Neural progenitor cell (in vitro differentiated cells): ENCODE results near the gene PPP1R9B. TPM values are rescaled to one million over a fixed set of nuclear protein-coding genes. Genes with fewer than 3 reads are reported as not detected.

ENCODE experiments used
- DNase-seq: peaks from one replicate; pipeline ENCODE4 v3.0.0-alpha.2; 2016; ENCODE audit warnings: low spot score
- H2AFZ ChIP-seq: fragments of 200-600 bp; sonication (generic); replicated peaks from 2 replicates; pipeline ENCODE4 v1.6.1; 2016; ENCODE audit warnings: antibody characterized with exemption
- H3F3A ChIP-seq: fragments of 200-600 bp; sonication (generic); 2 replicates; pipeline ENCODE4 v1.6.1; 2016; ENCODE audit warnings: antibody characterized with exemption, low read depth
- H3K27ac ChIP-seq: fragments of 200-600 bp; sonication (generic); 2 replicates; pipeline ENCODE4 v1.5.1; 2016; ENCODE audit warnings: mild to moderate bottlenecking
- H3K27me3 ChIP-seq: fragments of 200-600 bp; sonication (generic); 2 replicates; pipeline ENCODE4 v1.6.1; 2016; ENCODE audit warnings: mild to moderate bottlenecking, moderate library complexity
- H3K36me3 ChIP-seq: fragments of 200-600 bp; sonication (generic); 2 replicates; pipeline ENCODE4 v1.5.1; 2016
- H3K4me1 ChIP-seq: fragments of 200-600 bp; sonication (generic); 2 replicates; pipeline ENCODE4 v1.6.1; 2016; ENCODE audit warnings: mixed run types
- H3K4me2 ChIP-seq: fragments of 200-600 bp; sonication (generic); 2 replicates; pipeline ENCODE4 v1.6.1; 2016
- H3K4me3 ChIP-seq: fragments of 200-600 bp; sonication (generic); 2 replicates; pipeline ENCODE4 v1.5.1; 2016
- H3K79me2 ChIP-seq: fragments of 200-600 bp; sonication (generic); 2 replicates; pipeline ENCODE4 v1.6.1; 2016; ENCODE audit warnings: low read depth
- H3K9ac ChIP-seq: fragments of 200-600 bp; sonication (generic); 2 replicates; pipeline ENCODE4 v1.6.1; 2016
- H3K9me3 ChIP-seq: fragments of 200-600 bp; sonication (generic); 2 replicates; pipeline ENCODE4 v1.5.1; 2016; ENCODE audit warnings: low read depth
- H4K20me1 ChIP-seq: fragments of 200-600 bp; sonication (generic); 2 replicates; pipeline ENCODE4 v1.6.1; 2016; ENCODE audit warnings: low read depth
- H3K27ac Mint-ChIP-seq: 3 replicates; pipeline ENCODE4 v1.8.0; 2021; ENCODE audit warnings: mixed read lengths
- H3K27me3 Mint-ChIP-seq: 2 replicates; pipeline ENCODE4 v1.8.0; 2022; ENCODE audit warnings: low read depth, mild to moderate bottlenecking, inconsistent platforms, moderate library complexity, mixed read lengths; ENCODE audit not compliant: insufficient read depth
- H3K36me3 Mint-ChIP-seq: 3 replicates; pipeline ENCODE4 v1.8.0; 2021; ENCODE audit warnings: mixed read lengths
- H3K4me1 Mint-ChIP-seq: 3 replicates; pipeline ENCODE4 v1.8.0; 2021; ENCODE audit warnings: mixed read lengths
- H3K4me3 Mint-ChIP-seq: 3 replicates; pipeline ENCODE4 v1.8.0; 2021; ENCODE audit warnings: mild to moderate bottlenecking, moderate library complexity, mixed read lengths
- H3K9me3 Mint-ChIP-seq: 3 replicates; pipeline ENCODE4 v1.8.0; 2020; ENCODE audit warnings: mixed read lengths
- EZH2 ChIP-seq: fragments of 200-600 bp; sonication (generic); IDR thresholded peaks from 2 replicates; pipeline ENCODE4 v1.6.1; 2017; ENCODE audit warnings: antibody characterized with exemption, mild to moderate bottlenecking, moderate library complexity
- EZH2phosphoT487 ChIP-seq: fragments of 200-600 bp; sonication (generic); IDR thresholded peaks from 2 replicates; pipeline ENCODE4 v1.6.1; 2017; ENCODE audit warnings: antibody characterized with exemption
- total RNA-seq: library from RNA; depleted of rRNA; stranded (reverse); fragments of >200 nt; gene quantifications from 2 replicates; pipeline ENCODE4 v1.2.3, GENCODE V29; 2015; ENCODE audit warnings: low replicate concordance
- TF ChIP-seq, protein P1 (sequence below): fragments of 200-600 bp; sonication (generic); IDR thresholded peaks from 2 replicates; pipeline ENCODE4 v1.5.1; 2017; ENCODE audit warnings: antibody characterized with exemption, mild to moderate bottlenecking

The PPP1R9B gene
- total RNA-seq, 1 donor from 2014 or later = 12.0 TPM

DNA sequence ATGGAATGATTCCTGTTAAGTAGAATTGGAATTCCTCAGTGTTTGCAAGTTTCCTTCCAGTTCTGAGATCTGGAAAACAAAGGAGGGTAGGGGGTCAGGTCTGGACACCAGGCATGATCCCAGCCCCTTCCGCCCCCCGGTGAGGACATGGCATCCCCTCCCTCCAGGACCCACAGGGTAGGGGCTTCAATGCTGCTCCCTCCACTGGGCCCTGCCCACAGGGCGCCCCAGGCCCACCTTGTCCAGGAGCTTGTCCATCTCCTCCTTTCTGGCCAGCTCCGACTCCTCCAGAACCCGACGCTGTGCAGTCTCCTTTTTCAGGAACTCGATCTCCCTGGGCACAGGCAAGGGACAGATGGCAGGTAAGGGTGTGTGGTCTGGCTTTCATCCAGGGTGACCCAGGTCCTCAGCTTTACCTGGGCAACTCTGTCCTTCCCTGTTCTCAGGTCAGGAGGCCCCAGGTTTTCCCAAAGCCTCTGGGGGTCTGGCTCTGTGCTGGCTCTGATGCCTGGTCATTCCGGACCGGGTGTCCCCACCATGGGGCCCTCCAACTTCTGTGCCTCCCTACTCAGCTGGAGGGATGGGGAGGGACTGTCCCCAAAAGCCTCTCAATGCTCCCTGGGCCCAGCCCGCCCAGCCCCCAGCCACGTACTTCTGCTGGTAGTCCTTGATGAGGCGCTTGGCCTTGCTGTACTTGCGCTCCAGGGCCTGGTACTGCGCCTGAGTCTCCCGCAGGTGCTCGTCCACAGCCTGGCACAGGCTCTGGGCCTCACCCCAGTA lies 15.0 kb downstream of the PPP1R9B start:
- peaks cover 26% of the 10 kb centered on the region for H3K36me3 Mint-ChIP-seq
- peaks cover 10% of the 10 kb centered on the region for H3K27me3 Mint-ChIP-seq
- Histone ChIP-seq H4K20me1 (peaks cover 14% of the 10 kb centered on the region), H3K27ac (no peak overlapping the region), H3K9me3 (no peaks in the 10 kb centered on the region), H3F3A (peaks cover 13% of the 10 kb centered on the region), H3K27me3 (no peaks in the 10 kb centered on the region), H3K4me1 (peaks cover 7% of the 10 kb centered on the region), H3K4me2 (no peak overlapping the region), H3K79me2 (no peaks in the 10 kb centered on the region), H3K9ac (no peak overlapping the region), H2AFZ (no peak overlapping the region), H3K4me3 (no peak overlapping the region), H3K36me3 (no peaks in the 10 kb centered on the region)
- no peak for DNase-seq
- H3K9me3 Mint-ChIP-seq = no peaks in the 10 kb centered on the region
- H3K27ac Mint-ChIP-seq = no peak overlapping the region
- TF ChIP-seq, protein P1, sequence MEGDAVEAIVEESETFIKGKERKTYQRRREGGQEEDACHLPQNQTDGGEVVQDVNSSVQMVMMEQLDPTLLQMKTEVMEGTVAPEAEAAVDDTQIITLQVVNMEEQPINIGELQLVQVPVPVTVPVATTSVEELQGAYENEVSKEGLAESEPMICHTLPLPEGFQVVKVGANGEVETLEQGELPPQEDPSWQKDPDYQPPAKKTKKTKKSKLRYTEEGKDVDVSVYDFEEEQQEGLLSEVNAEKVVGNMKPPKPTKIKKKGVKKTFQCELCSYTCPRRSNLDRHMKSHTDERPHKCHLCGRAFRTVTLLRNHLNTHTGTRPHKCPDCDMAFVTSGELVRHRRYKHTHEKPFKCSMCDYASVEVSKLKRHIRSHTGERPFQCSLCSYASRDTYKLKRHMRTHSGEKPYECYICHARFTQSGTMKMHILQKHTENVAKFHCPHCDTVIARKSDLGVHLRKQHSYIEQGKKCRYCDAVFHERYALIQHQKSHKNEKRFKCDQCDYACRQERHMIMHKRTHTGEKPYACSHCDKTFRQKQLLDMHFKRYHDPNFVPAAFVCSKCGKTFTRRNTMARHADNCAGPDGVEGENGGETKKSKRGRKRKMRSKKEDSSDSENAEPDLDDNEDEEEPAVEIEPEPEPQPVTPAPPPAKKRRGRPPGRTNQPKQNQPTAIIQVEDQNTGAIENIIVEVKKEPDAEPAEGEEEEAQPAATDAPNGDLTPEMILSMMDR = no peak
- TF ChIP-seq EZH2phosphoT487 (no peak), EZH2 (no peak)
- peaks cover 23% of the 10 kb centered on the region for H3K4me1 Mint-ChIP-seq
- H3K4me3 Mint-ChIP-seq = no peak overlapping the region

- Histone ChIP-seq H4K20me1 (peaks cover 6% of the 10 kb centered on the region), H3K27me3 (no peaks in the 10 kb centered on the region), H3K9me3 (no peaks in the 10 kb centered on the region), H2AFZ (no peak overlapping the region), H3K4me3 (no peak overlapping the region), H3K36me3 (no peaks in the 10 kb centered on the region), H3F3A (peaks cover 12% of the 10 kb centered on the region), H3K9ac (no peak overlapping the region), H3K79me2 (no peaks in the 10 kb centered on the region), H3K27ac (no peak overlapping the region), H3K4me2 (no peak overlapping the region), H3K4me1 (peaks cover 7% of the 10 kb centered on the region)
- Mint-ChIP-seq H3K27me3 (peaks cover 10% of the 10 kb centered on the region), H3K9me3 (no peaks in the 10 kb centered on the region), H3K4me1 (peaks cover 19% of the 10 kb centered on the region), H3K4me3 (peak overlapping the region; percentile 42), H3K36me3 (peaks cover 20% of the 10 kb centered on the region), H3K27ac (no peak overlapping the region)
- TF ChIP-seq EZH2phosphoT487 (no peak), EZH2 (no peak)
- TF ChIP-seq, protein P1 = no peak
- no peak for DNase-seq
Observed at GRCh38 chr17:50134206-50135110, 16.0 kb downstream of the PPP1R9B start.

- no peak for DNase-seq
- Mint-ChIP-seq H3K36me3 (peaks cover 20% of the 10 kb centered on the region), H3K27ac (peak overlapping the region; percentile 37), H3K4me1 (peaks cover 20% of the 10 kb centered on the region), H3K9me3 (no peaks in the 10 kb centered on the region), H3K4me3 (peak overlapping the region; percentile 42), H3K27me3 (peaks cover 10% of the 10 kb centered on the region)
- TF ChIP-seq, protein P1 = no peak
- TF ChIP-seq EZH2 (no peak), EZH2phosphoT487 (no peak)
- no peak overlapping the region for H2AFZ ChIP-seq
- H3K4me1 ChIP-seq = peaks cover 7% of the 10 kb centered on the region
- peaks cover 3% of the 10 kb centered on the region for H4K20me1 ChIP-seq
- H3K27ac ChIP-seq = no peak overlapping the region
- no peaks in the 10 kb centered on the region for H3K27me3 ChIP-seq
- H3K9me3 ChIP-seq = no peaks in the 10 kb centered on the region
- H3K9ac ChIP-seq = no peak overlapping the region
- H3F3A ChIP-seq = peaks cover 15% of the 10 kb centered on the region
- H3K36me3 ChIP-seq = no peaks in the 10 kb centered on the region
- no peak overlapping the region for H3K4me3 ChIP-seq
- no peaks in the 10 kb centered on the region for H3K79me2 ChIP-seq
- H3K4me2 ChIP-seq = no peak overlapping the region
Observed at GRCh38 chr17:50133769-50134099, 16.7 kb downstream of the PPP1R9B start.
